ENCODE data around the gene GPX2.

DNA sequence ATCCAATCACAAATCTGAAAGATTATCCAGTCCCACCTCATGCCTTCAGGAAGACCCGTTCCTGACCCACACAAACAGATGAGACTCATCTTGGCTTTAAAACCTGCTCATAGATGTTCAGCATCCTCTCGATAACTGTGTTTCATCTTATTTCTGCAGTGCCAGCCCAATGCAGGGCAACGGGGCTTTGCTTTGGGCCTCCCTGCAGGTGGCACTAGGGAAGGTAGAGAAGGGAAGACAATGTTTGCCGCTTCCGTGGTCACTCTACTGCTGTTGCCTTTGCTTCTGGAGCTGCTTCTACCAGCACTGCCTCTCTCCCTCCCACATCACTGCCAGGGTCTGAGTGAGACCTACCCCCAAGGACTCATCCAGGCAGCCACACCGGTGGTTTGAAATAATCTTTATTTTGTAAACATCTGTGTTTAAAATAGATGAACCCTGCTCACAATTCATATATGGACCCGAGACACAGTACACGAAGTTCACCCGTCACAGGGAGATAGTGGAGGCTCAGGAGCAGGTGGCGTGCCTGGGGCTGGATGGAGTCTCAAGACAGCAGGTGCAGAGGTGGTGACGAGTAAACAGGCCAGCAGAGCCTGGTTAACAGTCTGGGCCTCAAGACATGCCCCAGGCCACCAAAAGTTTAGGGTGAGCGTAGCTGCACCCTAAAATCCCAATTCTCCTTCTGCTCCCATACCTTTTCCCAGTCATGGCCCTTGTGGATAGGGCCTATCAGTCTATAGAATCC lies 3.1 kb upstream of the GPX2 start:
- TF ChIP-seq, protein P1, sequence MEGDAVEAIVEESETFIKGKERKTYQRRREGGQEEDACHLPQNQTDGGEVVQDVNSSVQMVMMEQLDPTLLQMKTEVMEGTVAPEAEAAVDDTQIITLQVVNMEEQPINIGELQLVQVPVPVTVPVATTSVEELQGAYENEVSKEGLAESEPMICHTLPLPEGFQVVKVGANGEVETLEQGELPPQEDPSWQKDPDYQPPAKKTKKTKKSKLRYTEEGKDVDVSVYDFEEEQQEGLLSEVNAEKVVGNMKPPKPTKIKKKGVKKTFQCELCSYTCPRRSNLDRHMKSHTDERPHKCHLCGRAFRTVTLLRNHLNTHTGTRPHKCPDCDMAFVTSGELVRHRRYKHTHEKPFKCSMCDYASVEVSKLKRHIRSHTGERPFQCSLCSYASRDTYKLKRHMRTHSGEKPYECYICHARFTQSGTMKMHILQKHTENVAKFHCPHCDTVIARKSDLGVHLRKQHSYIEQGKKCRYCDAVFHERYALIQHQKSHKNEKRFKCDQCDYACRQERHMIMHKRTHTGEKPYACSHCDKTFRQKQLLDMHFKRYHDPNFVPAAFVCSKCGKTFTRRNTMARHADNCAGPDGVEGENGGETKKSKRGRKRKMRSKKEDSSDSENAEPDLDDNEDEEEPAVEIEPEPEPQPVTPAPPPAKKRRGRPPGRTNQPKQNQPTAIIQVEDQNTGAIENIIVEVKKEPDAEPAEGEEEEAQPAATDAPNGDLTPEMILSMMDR (conservative IDR thresholded peaks at IDR 0.05; ENCODE audit: low read depth, low read length) = no peak
- TF ChIP-seq EZH2 (IDR thresholded peaks at IDR 0.05; ENCODE audit: borderline replicate concordance, low read depth, low read length, poor library complexity, severe bottlenecking) = no peak
